ENCODE results near the gene RPS6KA4. TPM values are rescaled to one million over a fixed set of nuclear protein-coding genes. Genes with fewer than 3 reads are reported as not detected.

Gene RPS6KA4
- total RNA-seq, 1 donor from 2014 or later, result 12.7 TPM

- peaks cover 7% of the 10 kb centered on the region for H3K4me1 Mint-ChIP-seq
- no peak overlapping the region for H3K27ac Mint-ChIP-seq
- Histone ChIP-seq H3K9ac (no peak overlapping the region), H3F3A (ENCODE audit: low read depth) (peaks cover 8% of the 10 kb centered on the region), H3K27me3 (no peaks in the 10 kb centered on the region), H3K27ac (no peak overlapping the region), H3K9me3 (ENCODE audit: low read depth) (no peaks in the 10 kb centered on the region), H4K20me1 (ENCODE audit: low read depth) (no peaks in the 10 kb centered on the region), H3K79me2 (ENCODE audit: low read depth) (no peaks in the 10 kb centered on the region), H3K36me3 (no peaks in the 10 kb centered on the region), H3K4me3 (no peak overlapping the region), H2AFZ (replicated peaks) (no peak overlapping the region), H3K4me2 (no peak overlapping the region), H3K4me1 (no peaks in the 10 kb centered on the region)
- no peak for DNase-seq (ENCODE audit: low spot score)
- no peak for TF ChIP-seq CTCF (IDR thresholded peaks at IDR 0.05)
- peaks cover 7% of the 10 kb centered on the region for H3K36me3 Mint-ChIP-seq
- no peak overlapping the region for H3K4me3 Mint-ChIP-seq
- H3K9me3 Mint-ChIP-seq, result no peaks in the 10 kb centered on the region
- H3K27me3 Mint-ChIP-seq (ENCODE audit: insufficient read depth, low read depth), result peaks cover 2% of the 10 kb centered on the region
Measured at GRCh38 chr11:64372802-64373597, 14.0 kb downstream of the RPS6KA4 start.

- H3K4me3 Mint-ChIP-seq, result no peak overlapping the region
- Histone ChIP-seq H4K20me1 (ENCODE audit: low read depth) (no peaks in the 10 kb centered on the region), H3F3A (ENCODE audit: low read depth) (peaks cover 8% of the 10 kb centered on the region), H3K9ac (no peak overlapping the region), H2AFZ (replicated peaks) (no peak overlapping the region), H3K79me2 (ENCODE audit: low read depth) (no peaks in the 10 kb centered on the region), H3K4me2 (no peak overlapping the region), H3K27ac (no peak overlapping the region), H3K4me1 (no peaks in the 10 kb centered on the region), H3K27me3 (no peaks in the 10 kb centered on the region), H3K36me3 (no peaks in the 10 kb centered on the region), H3K4me3 (no peak overlapping the region), H3K9me3 (ENCODE audit: low read depth) (no peaks in the 10 kb centered on the region)
- peaks cover 2% of the 10 kb centered on the region for H3K27me3 Mint-ChIP-seq (ENCODE audit: insufficient read depth, low read depth)
- TF ChIP-seq CTCF (IDR thresholded peaks at IDR 0.05), result no peak
- no peak for TF ChIP-seq EZH2 (IDR thresholded peaks at IDR 0.05)
- no peak for TF ChIP-seq EZH2phosphoT487 (IDR thresholded peaks at IDR 0.05)
- no peak for DNase-seq (ENCODE audit: low spot score)
- H3K36me3 Mint-ChIP-seq, result peaks cover 7% of the 10 kb centered on the region
- no peaks in the 10 kb centered on the region for H3K9me3 Mint-ChIP-seq
- H3K4me1 Mint-ChIP-seq, result peaks cover 7% of the 10 kb centered on the region
- no peak overlapping the region for H3K27ac Mint-ChIP-seq
Measured at GRCh38 chr11:64373598-64373974, 14.6 kb downstream of the RPS6KA4 start.

GRCh38 chr11:64376071-64376470, 17.1 kb downstream of the RPS6KA4 start:
- H3K4me2 ChIP-seq, result no peak overlapping the region
- no peak overlapping the region for H3K4me3 ChIP-seq
- Mint-ChIP-seq H3K4me3 (no peak overlapping the region), H3K36me3 (peaks cover 2% of the 10 kb centered on the region), H3K27me3 (ENCODE audit: insufficient read depth, low read depth) (no peaks in the 10 kb centered on the region), H3K4me1 (peaks cover 7% of the 10 kb centered on the region), H3K27ac (no peak overlapping the region), H3K9me3 (no peaks in the 10 kb centered on the region)
- no peaks in the 10 kb centered on the region for H3K27me3 ChIP-seq
- H4K20me1 ChIP-seq (ENCODE audit: low read depth), result no peaks in the 10 kb centered on the region
- H3K79me2 ChIP-seq (ENCODE audit: low read depth), result no peaks in the 10 kb centered on the region
- H3K27ac ChIP-seq, result no peak overlapping the region
- no peaks in the 10 kb centered on the region for H3K4me1 ChIP-seq
- H3K9ac ChIP-seq, result no peak overlapping the region
- TF ChIP-seq EZH2 (IDR thresholded peaks at IDR 0.05) (no peak), CTCF (IDR thresholded peaks at IDR 0.05) (no peak), EZH2phosphoT487 (IDR thresholded peaks at IDR 0.05) (no peak)
- H3K9me3 ChIP-seq (ENCODE audit: low read depth), result no peaks in the 10 kb centered on the region
- no peaks in the 10 kb centered on the region for H3K36me3 ChIP-seq
- H2AFZ ChIP-seq (replicated peaks), result no peak overlapping the region
- H3F3A ChIP-seq (ENCODE audit: low read depth), result peaks cover 15% of the 10 kb centered on the region
- DNase-seq (ENCODE audit: low spot score), result no peak
